Smooth muscle cell (in vitro differentiated cells): ENCODE data around the gene ADNP. TPM values are rescaled to one million over a fixed set of nuclear protein-coding genes. Genes with fewer than 3 reads are reported as not detected.

ENCODE experiments used
- DNase-seq: peaks from one replicate; lab custom pipeline; 2025; ENCODE audit not compliant: unreplicated experiment; lab: John Stamatoyannopoulos, UW
- H2AFZ ChIP-seq: fragments of 200-600 bp; sonication (generic); 2 replicates; pipeline ENCODE4 v1.6.0; 2016; ENCODE audit warnings: antibody characterized with exemption, low read depth, mild to moderate bottlenecking
- H3F3A ChIP-seq: fragments of 200-600 bp; sonication (generic); 2 replicates; pipeline ENCODE4 v1.6.0; 2017; ENCODE audit warnings: antibody characterized with exemption, low read depth
- H3K27ac ChIP-seq: fragments of 200-600 bp; sonication (generic); 2 replicates; pipeline ENCODE4 v1.5.1; 2016; ENCODE audit warnings: low read depth, mild to moderate bottlenecking
- H3K27me3 ChIP-seq: fragments of 200-600 bp; sonication (generic); 2 replicates; pipeline ENCODE4 v1.6.1; 2016; ENCODE audit warnings: low read depth, mild to moderate bottlenecking
- H3K36me3 ChIP-seq: fragments of 200-600 bp; sonication (generic); 2 replicates; pipeline ENCODE4 v1.5.1; 2016; ENCODE audit warnings: low read depth
- H3K4me1 ChIP-seq: fragments of 200-600 bp; sonication (generic); 2 replicates; pipeline ENCODE4 v1.5.1; 2016; ENCODE audit warnings: low read depth
- H3K4me2 ChIP-seq: fragments of 200-600 bp; sonication (generic); 2 replicates; pipeline ENCODE4 v1.6.0; 2016; ENCODE audit warnings: mild to moderate bottlenecking
- H3K4me3 ChIP-seq: fragments of 200-600 bp; sonication (generic); 2 replicates; pipeline ENCODE4 v1.5.1; 2016; ENCODE audit warnings: mild to moderate bottlenecking
- H3K79me2 ChIP-seq: fragments of 200-600 bp; sonication (generic); 2 replicates; pipeline ENCODE4 v1.6.0; 2016; ENCODE audit warnings: low read depth, mild to moderate bottlenecking
- H3K9ac ChIP-seq: fragments of 200-600 bp; sonication (generic); 2 replicates; pipeline ENCODE4 v1.6.0; 2016; ENCODE audit warnings: low read depth
- H3K9me3 ChIP-seq: fragments of 200-600 bp; sonication (generic); replicated peaks from 2 replicates; pipeline ENCODE4 v1.5.1; 2016; ENCODE audit warnings: low read depth
- H4K20me1 ChIP-seq: fragments of 200-600 bp; sonication (generic); 2 replicates; pipeline ENCODE4 v1.6.0; 2016; ENCODE audit warnings: low read depth
- WGBS: methylation state at CpG from one replicate; pipeline ENCODE4 v1.1.7; 2016; ENCODE audit warnings: low lambda C conversion rate; 5-methylcytosine and 5-hydroxymethylcytosine counted together
- polyA plus RNA-seq: library from polyadenylated mRNA; unstranded; fragments of >200 nt; fragmentation: Nextera tagmentation; extraction: Ambion mirVana; gene quantifications from 2 replicates; pipeline ENCODE4 v1.2.1, GENCODE V29; 2016
- total RNA-seq: library from RNA; depleted of rRNA; stranded (reverse); fragments of >200 nt; gene quantifications from 2 replicates; pipeline ENCODE4 v1.2.3, GENCODE V29; 2014
- TF ChIP-seq, protein P1 (sequence below): fragments of 200-600 bp; sonication (generic); IDR thresholded peaks from 2 replicates; pipeline ENCODE4 v1.5.1; 2017; ENCODE audit warnings: borderline replicate concordance, mild to moderate bottlenecking, antibody characterized with exemption; ENCODE audit not compliant: insufficient read depth, poor library complexity, severe bottlenecking

The ADNP gene
- total and polyA plus RNA-seq, 2 experiments from 2014 or later: 14.2 to 57.4 TPM

DNA sequence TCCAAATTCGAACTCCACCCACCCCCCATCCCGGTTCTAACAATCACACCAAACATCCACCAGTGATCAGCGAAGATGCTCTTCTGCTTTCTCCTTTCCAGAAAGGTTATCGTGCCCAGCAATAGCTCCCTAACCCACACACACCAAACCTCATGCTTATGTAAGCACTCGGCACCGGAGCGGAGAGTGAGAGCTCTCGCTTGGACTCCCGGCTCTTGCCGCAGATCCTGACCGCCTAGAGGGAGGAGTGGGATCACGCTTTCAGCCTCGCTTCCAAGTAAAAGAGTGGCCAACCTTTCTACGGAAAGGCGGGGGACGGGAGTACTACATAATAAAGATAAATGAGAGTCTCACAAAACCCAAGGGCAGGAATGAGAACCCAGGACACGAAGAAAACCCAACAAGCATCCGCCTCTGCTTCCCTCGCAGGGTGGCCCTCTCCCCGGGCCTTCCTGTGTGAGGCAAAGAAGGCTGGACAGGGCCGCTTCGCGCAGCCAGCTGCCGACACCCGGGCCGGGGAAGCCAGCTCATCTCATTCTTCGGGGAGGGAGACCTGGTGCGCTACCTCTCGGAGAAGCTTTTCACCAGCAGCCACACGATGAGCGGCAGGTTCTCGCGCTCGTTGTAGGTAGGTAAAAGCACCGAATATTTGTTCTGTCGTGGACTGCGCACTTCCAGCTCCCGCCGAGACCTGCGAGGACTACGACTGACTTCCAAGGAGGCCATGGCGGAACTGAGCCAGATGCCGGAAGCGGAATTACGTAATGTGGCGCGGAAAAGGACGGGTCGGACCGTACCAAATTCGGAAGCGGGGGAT is 26.8 kb upstream of the ADNP start, which contains the start of gene DPM1:
Gene DPM1 (minus strand): TSS at position 735 of the 817 bp plus-strand sequence. CDS start 9 bp downstream, at position 726.
- DNase-seq: peak; percentile 56
- Histone ChIP-seq H3K79me2 (peaks cover 76% of the 10 kb centered on the region), H3K9me3 (no peaks in the 10 kb centered on the region), H3K4me2 (peak within 1 kb of the TSS; percentile 95), H3K27me3 (no peaks in the 10 kb centered on the region), H3K9ac (peak within 1 kb of the TSS; percentile 99), H3K27ac (peak within 1 kb of the TSS; percentile 95), H4K20me1 (peaks cover 63% of the 10 kb centered on the region), H3K4me3 (peak within 1 kb of the TSS; percentile 95), H2AFZ (peak within 1 kb of the TSS; percentile 50), H3K4me1 (peaks cover 27% of the 10 kb centered on the region), H3K36me3 (peaks cover 15% of the 10 kb centered on the region), H3F3A (no peaks in the 10 kb centered on the region)
- TF ChIP-seq, protein P1, sequence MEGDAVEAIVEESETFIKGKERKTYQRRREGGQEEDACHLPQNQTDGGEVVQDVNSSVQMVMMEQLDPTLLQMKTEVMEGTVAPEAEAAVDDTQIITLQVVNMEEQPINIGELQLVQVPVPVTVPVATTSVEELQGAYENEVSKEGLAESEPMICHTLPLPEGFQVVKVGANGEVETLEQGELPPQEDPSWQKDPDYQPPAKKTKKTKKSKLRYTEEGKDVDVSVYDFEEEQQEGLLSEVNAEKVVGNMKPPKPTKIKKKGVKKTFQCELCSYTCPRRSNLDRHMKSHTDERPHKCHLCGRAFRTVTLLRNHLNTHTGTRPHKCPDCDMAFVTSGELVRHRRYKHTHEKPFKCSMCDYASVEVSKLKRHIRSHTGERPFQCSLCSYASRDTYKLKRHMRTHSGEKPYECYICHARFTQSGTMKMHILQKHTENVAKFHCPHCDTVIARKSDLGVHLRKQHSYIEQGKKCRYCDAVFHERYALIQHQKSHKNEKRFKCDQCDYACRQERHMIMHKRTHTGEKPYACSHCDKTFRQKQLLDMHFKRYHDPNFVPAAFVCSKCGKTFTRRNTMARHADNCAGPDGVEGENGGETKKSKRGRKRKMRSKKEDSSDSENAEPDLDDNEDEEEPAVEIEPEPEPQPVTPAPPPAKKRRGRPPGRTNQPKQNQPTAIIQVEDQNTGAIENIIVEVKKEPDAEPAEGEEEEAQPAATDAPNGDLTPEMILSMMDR: no peak
- WGBS: under 1% methylated on average over 52 of the region's 52 CpGs

DNA sequence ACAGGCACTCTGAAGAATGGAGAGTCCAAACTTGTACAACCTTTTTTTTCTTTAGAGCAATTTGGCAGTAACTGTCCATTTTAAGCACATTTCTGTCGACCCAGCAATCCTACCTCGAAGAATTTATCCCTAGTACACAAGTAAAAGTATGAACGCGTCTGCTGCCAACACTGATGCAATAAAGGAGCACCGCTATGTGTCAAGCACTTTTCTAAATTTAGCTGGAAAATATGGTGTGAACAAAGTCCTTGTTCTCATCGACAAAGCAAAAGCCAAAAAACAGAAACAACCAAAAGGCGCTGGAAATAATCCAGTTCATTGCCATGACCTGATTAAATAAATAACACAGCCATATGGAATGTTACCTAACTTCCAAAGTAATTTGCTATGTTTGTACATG is 26.0 kb upstream of the ADNP start:
- no peak for DNase-seq
- H2AFZ ChIP-seq: no peak overlapping the region
- peaks cover 83% of the 10 kb centered on the region for H3K79me2 ChIP-seq
- no peaks in the 10 kb centered on the region for H3K9me3 ChIP-seq
- H3K36me3 ChIP-seq: peaks cover 15% of the 10 kb centered on the region
- H3K27ac ChIP-seq: peak overlapping the region; percentile 95
- H3F3A ChIP-seq: no peaks in the 10 kb centered on the region
- peak overlapping the region; percentile 99 for H3K9ac ChIP-seq
- no peaks in the 10 kb centered on the region for H3K27me3 ChIP-seq
- H4K20me1 ChIP-seq: peaks cover 66% of the 10 kb centered on the region
- H3K4me3 ChIP-seq: peak overlapping the region; percentile 95
- H3K4me2 ChIP-seq: peak overlapping the region; percentile 95
- H3K4me1 ChIP-seq: peaks cover 27% of the 10 kb centered on the region
- TF ChIP-seq, protein P1: no peak
- 28% methylated on average over 7 of the region's 7 CpGs for WGBS

DNA sequence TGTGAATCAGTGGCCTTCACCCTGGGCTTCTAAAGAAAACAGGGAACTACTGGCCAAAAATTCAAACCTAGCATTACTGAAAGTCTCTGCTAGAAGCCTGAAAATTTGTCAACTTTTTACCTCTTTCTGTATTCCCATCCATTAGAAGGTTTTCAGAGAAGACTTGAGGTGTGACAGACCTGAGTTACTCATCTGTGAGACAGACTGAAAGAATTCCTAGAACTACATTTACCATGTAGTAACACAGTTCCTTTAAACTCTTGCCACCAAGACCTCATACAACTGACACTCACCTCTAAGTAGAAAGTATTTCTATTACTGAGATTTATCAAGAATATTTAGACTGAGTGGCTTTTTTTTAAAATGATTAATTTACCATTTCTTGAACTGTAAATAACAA is 22.6 kb upstream of the ADNP start:
- no peak for DNase-seq
- Histone ChIP-seq H3F3A (no peaks in the 10 kb centered on the region), H4K20me1 (peaks cover 87% of the 10 kb centered on the region), H3K79me2 (peaks cover 94% of the 10 kb centered on the region), H2AFZ (no peak overlapping the region), H3K27me3 (no peaks in the 10 kb centered on the region), H3K36me3 (peaks cover 23% of the 10 kb centered on the region), H3K9me3 (no peaks in the 10 kb centered on the region), H3K4me2 (no peak overlapping the region), H3K4me3 (no peak overlapping the region), H3K4me1 (peaks cover 16% of the 10 kb centered on the region), H3K27ac (peak overlapping the region; percentile 46), H3K9ac (no peak overlapping the region)
- TF ChIP-seq, protein P1: no peak

DNA sequence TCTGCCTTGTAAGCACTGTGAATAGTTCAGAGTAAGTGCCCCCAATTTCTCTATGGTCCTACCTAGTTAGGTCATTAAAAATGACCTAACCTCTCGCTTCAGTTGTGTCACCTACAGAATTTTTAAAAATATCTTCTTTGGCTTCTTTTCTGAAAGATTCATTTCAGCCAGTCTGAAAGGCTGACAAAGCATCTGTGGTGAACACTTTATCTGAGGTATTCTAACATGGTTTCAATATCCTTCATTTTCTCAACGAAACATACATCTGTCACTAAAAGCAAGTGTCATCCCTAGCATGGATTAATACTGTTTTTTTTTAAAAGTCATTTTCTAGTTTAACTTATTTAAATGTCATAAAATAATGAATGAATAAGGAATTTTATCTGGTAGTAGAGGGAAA is 22.0 kb upstream of the ADNP start:
- H3K36me3 ChIP-seq: peaks cover 23% of the 10 kb centered on the region
- 97% methylated on average over 2 of the region's 2 CpGs for WGBS
- TF ChIP-seq, protein P1: no peak

More for the DNA sequence above, 22.0 kb upstream of the ADNP start:
- Histone ChIP-seq H4K20me1 (peaks cover 94% of the 10 kb centered on the region), H3K79me2 (peaks cover 99% of the 10 kb centered on the region), H3K27me3 (no peaks in the 10 kb centered on the region), H3K27ac (peak overlapping the region; percentile 46), H3K4me2 (no peak overlapping the region), H3K4me3 (no peak overlapping the region), H3K9me3 (no peaks in the 10 kb centered on the region), H3K4me1 (peaks cover 16% of the 10 kb centered on the region), H2AFZ (no peak overlapping the region), H3F3A (no peaks in the 10 kb centered on the region), H3K9ac (no peak overlapping the region)
- no peak for DNase-seq
